PFSK-1 (cell line): ENCODE results near the gene FZD7.

Source experiments
- FOXP2 ChIP-seq: optimal IDR thresholded peaks from 2 replicates; pipeline ENCODE3; 2011; ENCODE audit warnings: borderline replicate concordance, control low read depth, inconsistent platforms; ENCODE audit not compliant: insufficient read depth; ENCODE audit errors: extremely low read length, extremely low read depth
- POLR2AphosphoS5 ChIP-seq: IDR thresholded peaks from 2 replicates; pipeline ENCODE4 v1.6.1; 2012; ENCODE audit warnings: low read depth, mild to moderate bottlenecking, control low read depth, low read length, moderate library complexity
- SIN3A ChIP-seq: IDR thresholded peaks from 2 replicates; pipeline ENCODE4 v1.6.1; 2012; ENCODE audit warnings: mild to moderate bottlenecking, low read length, moderate library complexity, borderline replicate concordance; ENCODE audit not compliant: insufficient read depth
- TAF1 ChIP-seq: IDR thresholded peaks from 2 replicates; pipeline ENCODE4 v1.6.1; 2012; ENCODE audit warnings: low read length, control low read depth, borderline replicate concordance; ENCODE audit not compliant: insufficient read depth
- TF ChIP-seq, protein P1 (sequence below), 2 experiments: IDR thresholded peaks; 2 replicates each; pipeline versions ENCODE4 v1.6.1 to v1.8.0; 2011 to 2012; ENCODE audit warnings: low read depth in 2 of 2, low read length in 2 of 2, control low read depth in 1 of 2, inconsistent platforms in 1 of 2, mild to moderate bottlenecking in 1 of 2, moderate library complexity in 1 of 2; ENCODE audit not compliant: insufficient read depth in 1 of 2

DNA sequence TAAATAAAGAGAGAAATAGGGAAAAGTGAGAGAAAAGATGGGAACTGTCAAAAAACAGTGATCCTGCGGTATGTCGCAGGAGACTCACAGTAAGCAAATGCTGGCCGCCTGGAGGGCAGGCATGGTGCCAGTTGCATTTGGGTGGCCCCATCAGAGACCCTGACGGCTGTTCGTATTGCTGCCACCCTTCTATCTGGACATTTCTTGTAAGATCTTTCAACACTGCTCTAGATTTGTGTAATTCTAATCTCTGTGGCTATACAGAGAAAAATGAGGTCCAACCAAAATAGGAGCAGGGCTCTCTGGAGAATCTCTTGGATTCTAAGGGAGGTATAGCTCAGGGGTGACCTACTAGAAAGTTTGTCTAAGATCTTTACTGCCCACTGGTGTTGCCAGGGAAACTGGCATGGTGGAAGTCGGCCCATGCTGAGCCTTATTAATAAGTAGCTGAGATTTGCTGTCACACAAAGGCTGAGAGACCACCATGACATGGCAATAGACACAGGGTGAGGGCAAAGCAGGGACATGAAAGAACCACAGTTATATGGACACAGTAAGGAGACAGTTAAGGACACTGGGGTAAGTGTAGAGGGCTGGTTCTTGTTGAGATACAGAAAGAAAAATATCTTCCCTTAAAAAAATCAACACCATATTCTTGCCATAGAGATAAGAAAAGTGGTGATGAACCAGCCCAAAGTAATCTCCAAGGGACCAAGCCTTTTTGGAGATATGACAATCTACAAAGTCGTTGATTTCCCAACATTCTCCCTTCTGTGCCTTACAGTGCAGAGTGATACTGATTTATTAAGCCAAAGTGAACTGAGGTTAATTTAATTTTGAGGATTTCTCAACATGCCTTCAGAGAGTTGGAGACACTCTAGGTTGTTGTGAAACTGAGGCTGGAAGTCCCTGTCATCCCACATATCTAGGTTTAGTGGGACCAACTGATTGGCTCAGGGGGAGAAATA is 26.4 kb upstream of the FZD7 start:
- TF ChIP-seq POLR2AphosphoS5 (no peak), TAF1 (no peak), SIN3A (no peak), FOXP2 (no peak)
- TF ChIP-seq, protein P1, sequence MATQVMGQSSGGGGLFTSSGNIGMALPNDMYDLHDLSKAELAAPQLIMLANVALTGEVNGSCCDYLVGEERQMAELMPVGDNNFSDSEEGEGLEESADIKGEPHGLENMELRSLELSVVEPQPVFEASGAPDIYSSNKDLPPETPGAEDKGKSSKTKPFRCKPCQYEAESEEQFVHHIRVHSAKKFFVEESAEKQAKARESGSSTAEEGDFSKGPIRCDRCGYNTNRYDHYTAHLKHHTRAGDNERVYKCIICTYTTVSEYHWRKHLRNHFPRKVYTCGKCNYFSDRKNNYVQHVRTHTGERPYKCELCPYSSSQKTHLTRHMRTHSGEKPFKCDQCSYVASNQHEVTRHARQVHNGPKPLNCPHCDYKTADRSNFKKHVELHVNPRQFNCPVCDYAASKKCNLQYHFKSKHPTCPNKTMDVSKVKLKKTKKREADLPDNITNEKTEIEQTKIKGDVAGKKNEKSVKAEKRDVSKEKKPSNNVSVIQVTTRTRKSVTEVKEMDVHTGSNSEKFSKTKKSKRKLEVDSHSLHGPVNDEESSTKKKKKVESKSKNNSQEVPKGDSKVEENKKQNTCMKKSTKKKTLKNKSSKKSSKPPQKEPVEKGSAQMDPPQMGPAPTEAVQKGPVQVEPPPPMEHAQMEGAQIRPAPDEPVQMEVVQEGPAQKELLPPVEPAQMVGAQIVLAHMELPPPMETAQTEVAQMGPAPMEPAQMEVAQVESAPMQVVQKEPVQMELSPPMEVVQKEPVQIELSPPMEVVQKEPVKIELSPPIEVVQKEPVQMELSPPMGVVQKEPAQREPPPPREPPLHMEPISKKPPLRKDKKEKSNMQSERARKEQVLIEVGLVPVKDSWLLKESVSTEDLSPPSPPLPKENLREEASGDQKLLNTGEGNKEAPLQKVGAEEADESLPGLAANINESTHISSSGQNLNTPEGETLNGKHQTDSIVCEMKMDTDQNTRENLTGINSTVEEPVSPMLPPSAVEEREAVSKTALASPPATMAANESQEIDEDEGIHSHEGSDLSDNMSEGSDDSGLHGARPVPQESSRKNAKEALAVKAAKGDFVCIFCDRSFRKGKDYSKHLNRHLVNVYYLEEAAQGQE (IDR thresholded peaks at IDR 0.05; ENCODE audit: insufficient read depth in 1 of 2, low read depth in 2 of 2, low read length in 2 of 2), result no peak
